Astrocyte of the cerebellum (primary cell): ENCODE results near the gene CNNM2.

Source experiments
- DNase-seq: peaks from one replicate; pipeline ENCODE4 v3.0.0-alpha.2; 2011; ENCODE audit warnings: low read depth
- H3K4me3 ChIP-seq: 2 replicates; pipeline ENCODE4 v1.5.1; 2011; ENCODE audit warnings: mild to moderate bottlenecking, low read depth, low read length, moderate library complexity
- in situ Hi-C: cut with HindIII; loops from 2 replicates; pipeline ENCODE4 v1.10.0; 2017; ENCODE audit warnings: low sequenced_read_pairs
- TF ChIP-seq, protein P1 (sequence below): IDR thresholded peaks from 2 replicates; pipeline ENCODE4 v1.5.1; 2012; ENCODE audit warnings: low read length, low read depth, moderate library complexity, mild to moderate bottlenecking; ENCODE audit errors: missing control alignments

Gene CNNM2

GRCh38 chr10:103079100-103079499 lies 161.0 kb downstream of the CNNM2 start:
- TF ChIP-seq, protein P1, sequence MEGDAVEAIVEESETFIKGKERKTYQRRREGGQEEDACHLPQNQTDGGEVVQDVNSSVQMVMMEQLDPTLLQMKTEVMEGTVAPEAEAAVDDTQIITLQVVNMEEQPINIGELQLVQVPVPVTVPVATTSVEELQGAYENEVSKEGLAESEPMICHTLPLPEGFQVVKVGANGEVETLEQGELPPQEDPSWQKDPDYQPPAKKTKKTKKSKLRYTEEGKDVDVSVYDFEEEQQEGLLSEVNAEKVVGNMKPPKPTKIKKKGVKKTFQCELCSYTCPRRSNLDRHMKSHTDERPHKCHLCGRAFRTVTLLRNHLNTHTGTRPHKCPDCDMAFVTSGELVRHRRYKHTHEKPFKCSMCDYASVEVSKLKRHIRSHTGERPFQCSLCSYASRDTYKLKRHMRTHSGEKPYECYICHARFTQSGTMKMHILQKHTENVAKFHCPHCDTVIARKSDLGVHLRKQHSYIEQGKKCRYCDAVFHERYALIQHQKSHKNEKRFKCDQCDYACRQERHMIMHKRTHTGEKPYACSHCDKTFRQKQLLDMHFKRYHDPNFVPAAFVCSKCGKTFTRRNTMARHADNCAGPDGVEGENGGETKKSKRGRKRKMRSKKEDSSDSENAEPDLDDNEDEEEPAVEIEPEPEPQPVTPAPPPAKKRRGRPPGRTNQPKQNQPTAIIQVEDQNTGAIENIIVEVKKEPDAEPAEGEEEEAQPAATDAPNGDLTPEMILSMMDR = no peak
- H3K4me3 ChIP-seq = no peak overlapping the region
- in situ Hi-C loops = no loop called here
- DNase-seq = no peak

DNA sequence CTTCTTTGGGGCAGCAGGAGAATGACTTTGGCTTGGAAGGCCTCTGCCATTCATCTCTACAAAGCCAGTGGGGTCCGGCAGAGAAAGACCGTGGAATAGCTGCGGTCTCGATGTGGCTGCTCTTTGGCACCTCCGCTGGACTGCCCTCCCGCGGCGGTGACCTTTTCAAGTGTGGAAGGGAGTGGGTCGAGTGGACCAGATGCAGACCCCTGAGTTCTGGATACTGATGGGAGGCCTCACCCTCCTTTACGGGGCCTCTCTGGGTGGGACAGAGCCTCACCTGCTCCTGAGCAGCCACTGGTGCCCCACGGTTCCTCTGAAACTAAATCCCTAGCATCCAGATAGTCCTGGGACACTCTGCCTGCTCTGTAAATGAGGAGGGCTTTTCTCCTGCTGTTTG lies 161.9 kb downstream of the CNNM2 start:
- in situ Hi-C loops = no loop called here
- H3K4me3 ChIP-seq = no peak overlapping the region
- DNase-seq = no peak
- TF ChIP-seq, protein P1 = no peak

- in situ Hi-C loops = no loop called here
- no peak overlapping the region for H3K4me3 ChIP-seq
- TF ChIP-seq, protein P1 = no peak
- DNase-seq = no peak
Measured at GRCh38 chr10:103080891-103081581, 162.9 kb downstream of the CNNM2 start.

GRCh38 chr10:103082683-103083082 lies 164.6 kb downstream of the CNNM2 start:
- in situ Hi-C loops = no loop called here
- H3K4me3 ChIP-seq = no peak overlapping the region
- no peak for DNase-seq
- TF ChIP-seq, protein P1 = no peak

DNA sequence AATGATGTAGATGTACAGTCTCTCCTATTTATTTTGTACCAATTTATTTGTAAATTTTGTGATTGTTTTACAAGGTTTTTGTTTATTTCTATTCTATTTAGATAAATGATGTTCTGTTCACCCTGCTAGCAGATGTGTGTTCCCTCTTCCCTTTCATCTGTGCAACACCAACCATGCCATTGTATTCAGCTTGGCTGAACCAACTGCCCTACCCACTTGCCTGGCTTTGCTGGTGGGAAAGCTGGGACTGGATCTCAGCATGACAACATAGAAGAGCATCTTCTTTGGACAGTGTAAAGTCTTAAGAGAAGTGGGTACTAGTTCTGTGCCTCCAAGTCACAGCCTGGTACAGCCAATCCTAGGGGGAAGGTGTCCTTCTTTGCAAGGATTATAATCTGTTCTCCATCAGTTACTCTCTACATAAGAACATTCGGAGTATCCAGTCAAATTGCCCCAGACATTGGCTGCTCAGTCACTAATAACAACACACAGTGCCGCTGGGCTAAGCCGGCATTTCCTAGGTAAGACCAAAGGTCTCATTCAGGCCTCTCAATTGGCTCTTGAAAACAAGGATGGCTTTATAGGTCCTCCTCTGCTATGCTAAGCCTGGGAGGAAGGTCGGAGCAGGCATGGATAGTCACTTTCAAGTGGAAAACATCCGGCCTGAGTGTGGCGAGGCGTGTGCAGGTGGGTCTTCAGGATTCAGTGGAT lies 165.3 kb downstream of the CNNM2 start:
- in situ Hi-C loops = no loop called here
- no peak overlapping the region for H3K4me3 ChIP-seq
- TF ChIP-seq, protein P1 = no peak
- no peak for DNase-seq

GRCh38 chr10:103083977-103084320 lies 165.9 kb downstream of the CNNM2 start:
- TF ChIP-seq, protein P1 = no peak
- DNase-seq = no peak
- H3K4me3 ChIP-seq = no peak overlapping the region
- in situ Hi-C loops = no loop called here
